Measurements from ENCODE around the gene CD24.

DNA sequence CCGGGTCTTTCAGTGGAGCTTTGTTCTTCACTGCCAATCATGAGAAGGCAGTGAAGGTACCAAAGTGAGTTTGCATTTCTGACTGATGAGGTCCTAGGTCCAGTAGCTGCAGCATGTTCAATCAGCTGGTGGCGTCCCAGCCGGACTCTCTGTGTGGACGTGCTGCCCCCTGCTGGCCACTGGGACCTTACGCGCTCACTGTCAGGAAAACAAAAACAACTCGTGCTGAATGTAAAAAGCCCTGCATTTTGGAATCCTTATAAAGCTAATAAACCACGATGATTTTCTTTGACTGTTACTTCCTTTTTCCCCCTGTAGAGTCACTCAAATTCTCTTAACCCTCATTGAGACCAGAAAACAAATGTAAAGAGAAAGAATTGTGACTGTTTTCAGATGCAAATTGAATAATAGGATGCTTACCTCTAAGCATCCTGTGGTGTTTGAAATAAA is 4.9 kb upstream of the CD24 start:
- TF ChIP-seq, protein P1, sequence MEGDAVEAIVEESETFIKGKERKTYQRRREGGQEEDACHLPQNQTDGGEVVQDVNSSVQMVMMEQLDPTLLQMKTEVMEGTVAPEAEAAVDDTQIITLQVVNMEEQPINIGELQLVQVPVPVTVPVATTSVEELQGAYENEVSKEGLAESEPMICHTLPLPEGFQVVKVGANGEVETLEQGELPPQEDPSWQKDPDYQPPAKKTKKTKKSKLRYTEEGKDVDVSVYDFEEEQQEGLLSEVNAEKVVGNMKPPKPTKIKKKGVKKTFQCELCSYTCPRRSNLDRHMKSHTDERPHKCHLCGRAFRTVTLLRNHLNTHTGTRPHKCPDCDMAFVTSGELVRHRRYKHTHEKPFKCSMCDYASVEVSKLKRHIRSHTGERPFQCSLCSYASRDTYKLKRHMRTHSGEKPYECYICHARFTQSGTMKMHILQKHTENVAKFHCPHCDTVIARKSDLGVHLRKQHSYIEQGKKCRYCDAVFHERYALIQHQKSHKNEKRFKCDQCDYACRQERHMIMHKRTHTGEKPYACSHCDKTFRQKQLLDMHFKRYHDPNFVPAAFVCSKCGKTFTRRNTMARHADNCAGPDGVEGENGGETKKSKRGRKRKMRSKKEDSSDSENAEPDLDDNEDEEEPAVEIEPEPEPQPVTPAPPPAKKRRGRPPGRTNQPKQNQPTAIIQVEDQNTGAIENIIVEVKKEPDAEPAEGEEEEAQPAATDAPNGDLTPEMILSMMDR (IDR thresholded peaks at IDR 0.05) = peak; percentile 85 to 94 (median 92)
- no peak for TF ChIP-seq POLR2A (IDR thresholded peaks at IDR 0.05)

All from thyroid gland (tissue), 4 donors.